Mesendoderm (in vitro differentiated cells): ENCODE measurements around the gene ERC2.
A peak's percentile ranks its signal among the peaks of the same experiment; 100 is the strongest.

Experiments
- DNase-seq: peaks from one replicate; pipeline ENCODE4 v3.0.0; 2013
- H2AK5ac ChIP-seq: 2 replicates; pipeline ENCODE4 v1.6.1; 2013; ENCODE audit warnings: low read length, inconsistent platforms
- H2BK120ac ChIP-seq: 2 replicates; pipeline ENCODE4 v1.6.1; 2013; ENCODE audit warnings: low read depth, mild to moderate bottlenecking, low read length, moderate library complexity, mixed read lengths
- H2BK15ac ChIP-seq: replicated peaks from 2 replicates; pipeline ENCODE4 v1.6.1; 2013; ENCODE audit warnings: low read depth, mild to moderate bottlenecking, moderate library complexity
- H2BK5ac ChIP-seq: 2 replicates; pipeline ENCODE4 v1.6.1; 2013; ENCODE audit warnings: low read length, inconsistent platforms
- H3K18ac ChIP-seq: 2 replicates; pipeline ENCODE4 v1.6.1; 2013; ENCODE audit warnings: mild to moderate bottlenecking, low read length, mixed read lengths
- H3K23ac ChIP-seq: one replicate; pipeline ENCODE4 v1.6.1; 2013; ENCODE audit warnings: low read length
- H3K27ac ChIP-seq: 2 replicates; pipeline ENCODE4 v1.5.1; 2013; ENCODE audit warnings: low read depth, mild to moderate bottlenecking, inconsistent platforms, low read length, moderate library complexity
- H3K27me3 ChIP-seq: 2 replicates; pipeline ENCODE4 v1.6.1; 2013; ENCODE audit warnings: low read length, control low read depth, mild to moderate bottlenecking, inconsistent platforms; ENCODE audit not compliant: insufficient read depth, poor library complexity
- H3K36me3 ChIP-seq: 2 replicates; pipeline ENCODE4 v1.6.1; 2013; ENCODE audit warnings: low read length, inconsistent platforms; ENCODE audit not compliant: control insufficient read depth, insufficient read depth
- H3K4ac ChIP-seq: one replicate; pipeline ENCODE4 v1.6.1; 2013; ENCODE audit warnings: low read depth, mild to moderate bottlenecking, low read length, moderate library complexity
- H3K4me1 ChIP-seq: 2 replicates; pipeline ENCODE4 v1.6.1; 2013; ENCODE audit warnings: low read depth, low read length, inconsistent platforms; ENCODE audit not compliant: control insufficient read depth
- H3K4me2 ChIP-seq: 2 replicates; pipeline ENCODE4 v1.6.1; 2013; ENCODE audit warnings: low read length
- H3K4me3 ChIP-seq: 2 replicates; pipeline ENCODE4 v1.5.1; 2013; ENCODE audit warnings: mild to moderate bottlenecking, low read length
- H3K56ac ChIP-seq: one replicate; pipeline ENCODE4 v1.6.1; 2013; ENCODE audit warnings: low read length
- H3K79me1 ChIP-seq: 2 replicates; pipeline ENCODE4 v1.6.1; 2013; ENCODE audit warnings: low read length, inconsistent platforms
- H3K79me2 ChIP-seq: 2 replicates; pipeline ENCODE4 v1.6.1; 2013; ENCODE audit warnings: mild to moderate bottlenecking, low read length; ENCODE audit not compliant: control insufficient read depth, insufficient read depth
- H3K9ac ChIP-seq: 2 replicates; pipeline ENCODE4 v1.6.1; 2013; ENCODE audit warnings: low read length, inconsistent platforms
- H4K5ac ChIP-seq: one replicate; pipeline ENCODE4 v1.6.1; 2013; ENCODE audit warnings: low read length
- H4K8ac ChIP-seq: one replicate; pipeline ENCODE4 v1.6.1; 2013; ENCODE audit warnings: low read depth, mild to moderate bottlenecking, control low read depth, low read length, moderate library complexity
- WGBS: extraction: QIAGEN DNeasy Blood & Tissue Kit; methylation state at CpG from one replicate; pipeline ENCODE4 v1.1.7; 2013; ENCODE audit warnings: low lambda C conversion rate, missing lambda C conversion rate; ENCODE audit not compliant: insufficient coverage; ENCODE audit errors: extremely low coverage; 5-methylcytosine and 5-hydroxymethylcytosine counted together

Gene ERC2

GRCh38 chr3:55481744-55482495 is 986.3 kb downstream of the ERC2 start:
- Histone ChIP-seq H3K79me1 (peaks cover 8% of the 10 kb centered on the region), H3K18ac (peak overlapping the region; percentile 11), H4K8ac (no peak overlapping the region), H3K36me3 (peaks cover 1% of the 10 kb centered on the region), H3K4ac (no peak overlapping the region), H3K4me1 (peaks cover 8% of the 10 kb centered on the region), H2AK5ac (no peak overlapping the region), H3K27me3 (peaks cover 11% of the 10 kb centered on the region), H2BK120ac (no peak overlapping the region), H3K4me3 (peak overlapping the region; percentile 75), H3K23ac (peak overlapping the region; percentile 29), H2BK15ac (no peak overlapping the region), H3K79me2 (peaks cover 29% of the 10 kb centered on the region), H3K4me2 (peak overlapping the region; percentile 100), H3K56ac (peak overlapping the region; percentile 91), H4K5ac (no peak overlapping the region), H2BK5ac (no peak overlapping the region), H3K27ac (peak overlapping the region; percentile 19), H3K9ac (peak overlapping the region; percentile 85)
- DNase-seq = peak; percentile 64
- WGBS = no CpG with 5 or more reads among the region's 37 CpGs

DNA sequence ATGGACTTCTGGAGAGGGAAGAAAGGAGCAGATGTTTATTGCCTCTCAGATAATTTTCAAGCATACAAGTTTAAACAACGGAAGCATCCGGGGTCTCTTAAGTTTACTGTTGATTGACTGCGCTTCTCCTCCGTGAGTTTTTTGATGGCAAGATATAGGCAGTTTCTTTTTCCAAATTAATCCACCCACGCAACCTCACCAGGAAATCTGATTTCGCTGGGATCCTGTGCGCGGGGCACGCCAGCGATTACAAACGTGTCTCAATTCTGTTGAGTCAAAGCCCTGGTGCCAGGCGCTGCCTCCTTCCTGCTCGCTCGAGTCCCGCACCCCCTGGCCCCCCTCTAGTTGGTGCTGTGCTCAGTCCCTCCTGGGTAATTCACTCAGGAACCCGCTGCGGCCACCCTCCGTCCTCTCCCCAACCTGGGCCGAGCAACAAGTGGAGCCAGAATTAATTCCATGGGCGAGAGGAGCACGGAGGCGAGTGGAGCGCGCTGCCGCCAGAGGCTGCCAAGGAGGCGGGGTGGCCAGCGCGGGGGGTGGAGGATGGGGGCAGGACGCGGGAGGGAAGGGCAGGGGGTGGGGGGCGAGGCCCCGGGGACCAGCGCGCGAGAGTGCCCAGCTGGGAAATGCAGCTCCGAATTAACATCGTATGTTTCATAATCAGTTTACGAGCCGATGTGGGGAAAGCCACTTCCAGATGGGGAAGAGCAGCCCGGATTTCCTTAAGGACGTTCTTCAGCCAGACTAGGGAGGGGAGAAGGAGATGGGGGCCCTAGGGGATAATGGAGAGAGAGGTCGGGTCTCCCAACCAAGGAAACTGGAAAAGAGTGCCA is 987.1 kb downstream of the ERC2 start:
- Histone ChIP-seq H3K9ac (peak overlapping the region; percentile 85), H3K4ac (no peak overlapping the region), H4K5ac (no peak overlapping the region), H3K27ac (no peak overlapping the region), H3K79me2 (peaks cover 26% of the 10 kb centered on the region), H2AK5ac (no peak overlapping the region), H3K18ac (peak overlapping the region; percentile 11), H4K8ac (no peak overlapping the region), H2BK5ac (no peak overlapping the region), H3K4me3 (peak overlapping the region; percentile 75), H3K4me2 (peak overlapping the region; percentile 100), H3K4me1 (peaks cover 8% of the 10 kb centered on the region), H3K36me3 (peaks cover 1% of the 10 kb centered on the region), H2BK120ac (no peak overlapping the region), H3K79me1 (peaks cover 8% of the 10 kb centered on the region), H3K56ac (peak overlapping the region; percentile 91), H3K23ac (peak overlapping the region; percentile 91), H2BK15ac (no peak overlapping the region), H3K27me3 (peaks cover 11% of the 10 kb centered on the region)
- no CpG with 5 or more reads among the region's 42 CpGs for WGBS
- peak; percentile 26 for DNase-seq

- Histone ChIP-seq H3K4me2 (no peak overlapping the region), H3K18ac (no peak overlapping the region), H2BK120ac (no peak overlapping the region), H3K79me2 (peaks cover 8% of the 10 kb centered on the region), H3K27ac (no peak overlapping the region), H4K5ac (no peak overlapping the region), H3K9ac (no peak overlapping the region), H2AK5ac (no peak overlapping the region), H3K79me1 (peaks cover 6% of the 10 kb centered on the region), H3K23ac (no peak overlapping the region), H4K8ac (no peak overlapping the region), H3K56ac (no peak overlapping the region), H2BK15ac (no peak overlapping the region), H2BK5ac (no peak overlapping the region), H3K4me3 (no peak overlapping the region), H3K4me1 (peaks cover 4% of the 10 kb centered on the region), H3K4ac (no peak overlapping the region), H3K36me3 (peaks cover 1% of the 10 kb centered on the region), H3K27me3 (peaks cover 19% of the 10 kb centered on the region)
- WGBS = no CpG with 5 or more reads among the region's 9 CpGs
- no peak for DNase-seq
Measured at GRCh38 chr3:55477306-55478303, 990.7 kb downstream of the ERC2 start.

DNA sequence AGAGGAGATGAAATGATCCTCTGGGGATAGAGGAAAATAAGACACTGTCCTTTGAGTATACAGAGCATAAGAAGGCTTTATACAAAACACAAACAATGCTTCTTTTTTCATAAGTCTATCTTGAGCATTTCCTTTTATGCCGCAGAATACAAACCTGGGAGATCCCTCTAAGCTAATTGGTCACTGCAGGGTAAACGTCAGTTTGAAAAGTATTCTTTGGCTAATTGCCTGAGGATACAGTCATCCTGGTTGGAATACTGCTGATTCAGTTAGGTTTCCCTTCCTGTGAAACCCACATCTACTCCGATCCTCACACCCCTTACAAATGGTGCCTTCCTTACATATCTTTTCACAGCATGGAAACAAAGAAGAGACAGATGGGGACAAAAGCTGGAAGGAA is 991.8 kb downstream of the ERC2 start:
- Histone ChIP-seq H3K36me3 (peaks cover 1% of the 10 kb centered on the region), H3K4me1 (peaks cover 2% of the 10 kb centered on the region), H3K27me3 (peaks cover 16% of the 10 kb centered on the region), H3K4me3 (no peak overlapping the region), H3K79me1 (peaks cover 3% of the 10 kb centered on the region), H3K4me2 (no peak overlapping the region), H3K4ac (no peak overlapping the region), H3K18ac (no peak overlapping the region), H2BK15ac (no peak overlapping the region), H3K56ac (no peak overlapping the region), H2AK5ac (no peak overlapping the region), H3K9ac (no peak overlapping the region), H3K23ac (no peak overlapping the region), H3K27ac (no peak overlapping the region), H4K8ac (no peak overlapping the region), H2BK120ac (no peak overlapping the region), H2BK5ac (no peak overlapping the region), H3K79me2 (peaks cover under 1% of the 10 kb centered on the region), H4K5ac (no peak overlapping the region)
- WGBS = no CpG with 5 or more reads among the region's 3 CpGs
- DNase-seq = no peak

GRCh38 chr3:55474213-55474632 is 994.0 kb downstream of the ERC2 start:
- Histone ChIP-seq H3K18ac (no peak overlapping the region), H2BK120ac (no peak overlapping the region), H4K8ac (no peak overlapping the region), H4K5ac (no peak overlapping the region), H3K4ac (no peak overlapping the region), H3K27ac (no peak overlapping the region), H2BK15ac (no peak overlapping the region), H2BK5ac (no peak overlapping the region), H3K4me1 (no peaks in the 10 kb centered on the region), H3K4me3 (no peak overlapping the region), H3K36me3 (peaks cover 5% of the 10 kb centered on the region), H3K27me3 (peaks cover 7% of the 10 kb centered on the region), H3K4me2 (peak overlapping the region; percentile 39), H3K9ac (no peak overlapping the region), H3K79me2 (no peaks in the 10 kb centered on the region), H3K56ac (peak overlapping the region; percentile 62), H3K23ac (no peak overlapping the region), H2AK5ac (no peak overlapping the region), H3K79me1 (peaks cover 2% of the 10 kb centered on the region)
- WGBS = no CpG with 5 or more reads among the region's 44 CpGs
- DNase-seq = no peak
